ENCODE measurements around the gene PLPP2. TPM values are rescaled to one million over a fixed set of nuclear protein-coding genes. Genes with fewer than 3 reads are reported as not detected.

The PLPP2 gene
- total RNA-seq, 4 donors from 2014 or later = 1.6 to 13.7 (median 9.2) TPM

- no peak for ATAC-seq (ENCODE audit: low FRiP score)
- DNase-seq (ENCODE audit: low spot score) = no peak
- TF ChIP-seq CTCF (IDR thresholded peaks at IDR 0.05) = no peak
Observed at GRCh38 chr19:288911-289310, 2.3 kb downstream of the PLPP2 start.

- DNase-seq (ENCODE audit: low spot score) (no peak), ATAC-seq (ENCODE audit: low FRiP score) (no peak)
- TF ChIP-seq CTCF (IDR thresholded peaks at IDR 0.05) = no peak
Observed at GRCh38 chr19:287381-287871, 3.8 kb downstream of the PLPP2 start.

GRCh38 chr19:283395-283794 is 7.8 kb downstream of the PLPP2 start:
- DNase-seq (ENCODE audit: low spot score) (no peak), ATAC-seq (ENCODE audit: low FRiP score) (no peak)
- TF ChIP-seq CTCF (IDR thresholded peaks at IDR 0.05) = no peak

DNA sequence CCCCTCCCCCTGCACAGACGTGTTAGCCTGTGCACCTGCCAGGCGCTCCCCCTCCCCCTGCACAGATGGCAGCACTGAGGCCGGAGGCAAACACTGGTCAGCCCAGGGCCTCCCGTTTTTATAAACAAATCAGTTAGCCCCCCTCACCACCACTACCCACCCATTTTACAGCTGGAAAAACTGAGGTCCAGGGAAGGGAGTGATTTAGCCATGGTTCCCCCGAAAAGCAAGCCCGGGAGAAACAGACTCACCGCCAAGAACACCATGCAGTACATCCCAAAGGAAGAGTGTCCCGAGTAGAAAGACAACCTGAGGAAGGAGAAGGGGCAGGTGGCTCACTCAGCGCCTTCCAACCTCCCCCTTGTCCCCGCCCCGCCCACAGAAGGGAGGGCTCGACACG is 8.7 kb downstream of the PLPP2 start:
- DNase-seq (ENCODE audit: low spot score) (no peak), ATAC-seq (ENCODE audit: low FRiP score) (no peak)
- TF ChIP-seq CTCF (IDR thresholded peaks at IDR 0.05) = no peak

- DNase-seq (ENCODE audit: low spot score) = no peak
- ATAC-seq (ENCODE audit: low FRiP score) = no peak
Observed at GRCh38 chr19:281992-282391, 9.2 kb downstream of the PLPP2 start.

DNA sequence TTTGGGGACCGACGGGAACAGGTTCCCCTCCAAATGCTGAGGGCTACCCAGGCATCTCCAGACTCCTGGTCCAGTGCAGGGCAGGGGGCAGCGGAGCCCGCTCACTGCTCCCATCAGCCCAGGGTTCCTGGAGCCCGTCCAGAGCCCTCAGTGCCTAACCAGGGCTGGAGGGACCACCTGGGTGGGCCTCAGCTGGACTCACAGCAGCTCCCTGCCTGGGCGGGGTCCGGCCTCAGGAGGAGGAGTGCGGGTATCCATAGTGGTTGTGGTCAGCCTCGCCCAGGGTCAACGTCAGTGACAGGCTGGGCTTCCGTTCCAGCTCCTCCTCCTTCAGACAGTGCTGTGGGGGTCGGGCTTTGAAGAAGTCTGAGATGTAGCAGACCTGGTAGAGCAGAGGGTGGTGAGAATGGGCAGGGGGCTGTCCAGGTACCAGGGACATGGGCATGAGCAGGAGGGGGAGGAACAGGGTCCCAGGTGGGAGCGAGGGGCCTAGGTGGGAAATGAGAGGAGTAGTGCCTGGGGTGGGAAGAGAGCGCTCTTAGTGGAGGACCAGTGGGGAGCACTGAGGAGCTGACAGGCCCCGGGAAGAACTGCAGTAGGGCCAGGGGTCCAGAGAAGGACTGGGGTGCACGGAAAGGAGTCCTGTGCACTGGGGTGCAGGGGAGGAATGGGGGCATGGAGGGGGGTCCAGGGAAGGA is 9.9 kb downstream of the PLPP2 start:
- no peak for ATAC-seq (ENCODE audit: low FRiP score)
- no peak for TF ChIP-seq CTCF (IDR thresholded peaks at IDR 0.05)
- DNase-seq (ENCODE audit: low spot score) = no peak

More at GRCh38 chr19:281992-282391, 9.2 kb downstream of the PLPP2 start:
- no peak for TF ChIP-seq CTCF (IDR thresholded peaks at IDR 0.05)

DNA sequence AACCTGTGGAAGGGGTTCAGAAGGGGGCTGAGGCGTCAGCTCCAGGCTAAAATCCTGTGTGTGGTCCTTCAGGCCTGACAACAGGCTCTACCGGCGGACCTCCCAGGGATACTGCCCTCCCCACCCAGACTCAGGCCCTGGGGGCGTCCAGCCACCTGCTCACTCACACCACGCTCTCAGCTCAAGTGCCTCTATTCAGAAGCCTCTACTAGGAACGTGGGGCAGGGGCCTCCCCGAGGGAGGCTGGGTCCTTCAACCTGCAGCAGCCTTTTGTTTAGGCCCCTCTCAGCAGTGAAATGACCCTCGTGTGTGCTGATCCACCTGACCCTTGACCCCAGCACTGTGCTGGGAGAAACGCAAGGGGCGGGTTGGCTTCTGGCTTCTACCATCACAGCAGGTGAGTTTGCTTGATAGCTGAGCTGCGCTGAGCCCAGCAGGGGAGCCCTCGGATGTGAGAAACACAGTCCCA is 10.6 kb downstream of the PLPP2 start:
- no peak for DNase-seq (ENCODE audit: low spot score)
- ATAC-seq (ENCODE audit: low FRiP score) = no peak
- TF ChIP-seq CTCF (IDR thresholded peaks at IDR 0.05) = no peak
